H1 (cell line): ENCODE results near the gene RAET1G. TPM values are rescaled to one million over a fixed set of nuclear protein-coding genes. Genes with fewer than 3 reads are reported as not detected.
"Not testable (repeated sequence)": the region's sequence is repeated elsewhere in the genome, so short reads cannot be mapped to it uniquely, and the experiment has no call there.

Experiments
- CTCF ChIA-PET: fragments of 300-600 bp; sonication (Branson Sonifier 250); formaldehyde crosslinking; loops from one replicate; lab custom pipeline; 2021; ENCODE audit not compliant: partially characterized antibody; lab: Charles Lee
- POLR2A ChIA-PET: fragments of 300-600 bp; sonication (Branson Sonifier 250); formaldehyde crosslinking; loops from one replicate; lab custom pipeline; 2021; ENCODE audit warnings: inconsistent platforms; ENCODE audit not compliant: partially characterized antibody; lab: Charles Lee
- DNase-seq, 2 experiments: peaks; one replicate each; pipeline versions ENCODE4 v3.0.0 to v3.0.0-alpha.2; 2010 to 2022; ENCODE audit warnings: low spot score in 2 of 2, low read depth in 1 of 2, mixed read lengths in 1 of 2
- FAIRE-seq: peaks from 2 replicates; lab custom pipeline; 2011; peaks lifted over from hg19 to GRCh38; lab: Jason Lieb, UNC
- H2AFZ ChIP-seq: 2 replicates; pipeline ENCODE4 v1.8.1; 2012; ENCODE audit warnings: low read length, inconsistent platforms
- H2AK5ac ChIP-seq: 2 replicates; pipeline ENCODE4 v1.6.1; 2013; ENCODE audit warnings: low read depth, low read length
- H2BK120ac ChIP-seq: replicated peaks from 2 replicates; pipeline ENCODE3; 2013; ENCODE audit warnings: low read depth, low read length, inconsistent platforms
- H2BK12ac ChIP-seq: 2 replicates; pipeline ENCODE4 v1.6.1; 2013; ENCODE audit warnings: low read depth, low read length
- H2BK15ac ChIP-seq: 2 replicates; pipeline ENCODE4 v1.6.1; 2013; ENCODE audit warnings: low read length
- H2BK20ac ChIP-seq: 2 replicates; pipeline ENCODE4 v1.6.1; 2013; ENCODE audit warnings: low read length
- H2BK5ac ChIP-seq: 2 replicates; pipeline ENCODE4 v1.6.1; 2013; ENCODE audit warnings: low read depth, low read length
- H3K14ac ChIP-seq: 2 replicates; pipeline ENCODE4 v1.6.1; 2013; ENCODE audit warnings: inconsistent platforms; ENCODE audit not compliant: insufficient read length
- H3K18ac ChIP-seq: 2 replicates; pipeline ENCODE4 v1.6.1; 2013; ENCODE audit warnings: low read length; ENCODE audit errors: extremely low read depth
- H3K23ac ChIP-seq: 2 replicates; pipeline ENCODE4 v1.6.1; 2013; ENCODE audit warnings: inconsistent platforms; ENCODE audit not compliant: insufficient read length
- H3K23me2 ChIP-seq: 2 replicates; pipeline ENCODE4 v1.6.1; 2013; ENCODE audit warnings: low read depth, low read length
- H3K27ac ChIP-seq: 2 replicates; pipeline ENCODE4 v1.6.1; 2011; ENCODE audit warnings: low read depth, low read length, inconsistent platforms
- H3K27me3 ChIP-seq, 4 experiments: replicated peaks in 1 of 4; 1 replicate in 1 of 4; 2 replicates in 3 of 4; pipeline versions ENCODE4 v1.6.1 to v1.8.1; 2011 to 2013; ENCODE audit warnings: low read length in 3 of 4, mild to moderate bottlenecking in 3 of 4, inconsistent platforms in 2 of 4, mixed read lengths in 2 of 4, moderate library complexity in 1 of 4; ENCODE audit not compliant: control insufficient read depth in 3 of 4, insufficient read depth in 3 of 4; ENCODE audit errors: extremely low read depth in 1 of 4
- H3K36me3 ChIP-seq, 4 experiments: 2 replicates each; pipeline versions ENCODE4 v1.6.1 to v1.8.1; 2011 to 2013; ENCODE audit warnings: mild to moderate bottlenecking in 4 of 4, low read length in 3 of 4, moderate library complexity in 2 of 4, control low read depth in 1 of 4, inconsistent platforms in 1 of 4; ENCODE audit not compliant: insufficient read depth in 4 of 4, control insufficient read depth in 2 of 4
- H3K4ac ChIP-seq: replicated peaks from 2 replicates; pipeline ENCODE3; 2013; ENCODE audit warnings: low read length, low read depth, mixed read lengths, inconsistent platforms; ENCODE audit not compliant: insufficient read length
- H3K4me1 ChIP-seq, 4 experiments: replicated peaks in 1 of 4; 1 replicate in 1 of 4; 2 replicates in 3 of 4; pipeline versions ENCODE4 v1.6.1 to v1.8.1; 2011 to 2013; ENCODE audit warnings: low read length in 3 of 4, inconsistent platforms in 2 of 4, mixed read lengths in 1 of 4; ENCODE audit not compliant: insufficient read depth in 4 of 4, control insufficient read depth in 3 of 4
- H3K4me2 ChIP-seq, 2 experiments: 2 replicates each; pipeline versions ENCODE4 v1.6.1 to v1.8.1; 2011 to 2013; ENCODE audit warnings: low read depth in 2 of 2, low read length in 2 of 2, control low read depth in 1 of 2, inconsistent platforms in 1 of 2, mild to moderate bottlenecking in 1 of 2; ENCODE audit not compliant: insufficient read depth in 1 of 2
- H3K4me3 ChIP-seq, 4 experiments: fragments of 200-600, 300-600 bp in 1 of 4; sonication (generic), shearing (Covaris generic), sonication (Bioruptor Twin) in 1 of 4; 2 replicates each; pipeline versions ENCODE4 v1.5.1 to v1.8.1; 2011 to 2016; ENCODE audit warnings: low read length in 4 of 4, low read depth in 3 of 4, control low read depth in 2 of 4, inconsistent platforms in 2 of 4, mild to moderate bottlenecking in 2 of 4, mixed read lengths in 1 of 4, moderate library complexity in 1 of 4; ENCODE audit not compliant: insufficient read depth in 2 of 4; ENCODE audit errors: extremely low read depth in 1 of 4
- H3K56ac ChIP-seq: replicated peaks from 2 replicates; pipeline ENCODE3; 2013; ENCODE audit warnings: low read depth, mild to moderate bottlenecking, mixed read lengths, low read length, inconsistent platforms; ENCODE audit not compliant: insufficient read length
- H3K79me1 ChIP-seq: 2 replicates; pipeline ENCODE4 v1.6.1; 2013; ENCODE audit warnings: low read depth, low read length, control low read depth
- H3K79me2 ChIP-seq, 2 experiments: 2 replicates each; pipeline versions ENCODE4 v1.6.1 to v1.8.1; 2012 to 2013; ENCODE audit warnings: low read length in 2 of 2, mild to moderate bottlenecking in 2 of 2, inconsistent platforms in 1 of 2; ENCODE audit not compliant: insufficient read depth in 2 of 2, control insufficient read depth in 1 of 2
- H3K9ac ChIP-seq, 4 experiments: replicated peaks in 1 of 4; 1 replicate in 1 of 4; 2 replicates in 3 of 4; pipeline versions ENCODE4 v1.6.1 to v1.8.1; 2011 to 2013; ENCODE audit warnings: low read depth in 3 of 4, low read length in 3 of 4, control low read depth in 2 of 4, mild to moderate bottlenecking in 2 of 4, moderate library complexity in 2 of 4, inconsistent platforms in 1 of 4; ENCODE audit errors: extremely low read depth in 1 of 4
- H3K9me3 ChIP-seq, 2 experiments: 2 replicates each; pipeline versions ENCODE4 v1.6.1 to v1.8.1; 2012 to 2013; ENCODE audit warnings: mild to moderate bottlenecking in 2 of 2, moderate library complexity in 2 of 2, control low read depth in 1 of 2, inconsistent platforms in 1 of 2, low read depth in 1 of 2, low read length in 1 of 2, mixed read lengths in 1 of 2; ENCODE audit not compliant: insufficient read depth in 2 of 2
- H4K20me1 ChIP-seq, 2 experiments: replicated peaks in 1 of 2; 2 replicates each; pipeline versions ENCODE3 to v1.8.1; 2011 to 2013; ENCODE audit warnings: inconsistent platforms in 2 of 2, low read length in 2 of 2, mild to moderate bottlenecking in 1 of 2; ENCODE audit not compliant: insufficient read depth in 2 of 2, control insufficient read depth in 1 of 2
- H4K5ac ChIP-seq: 2 replicates; pipeline ENCODE4 v1.6.1; 2013; ENCODE audit warnings: low read length, low read depth, mixed read lengths, inconsistent platforms; ENCODE audit not compliant: insufficient read length
- H4K8ac ChIP-seq: 2 replicates; pipeline ENCODE4 v1.8.0; 2013; ENCODE audit warnings: mild to moderate bottlenecking, moderate library complexity, low read length, inconsistent platforms; ENCODE audit not compliant: insufficient read depth; ENCODE audit errors: extremely low read depth
- H4K91ac ChIP-seq: replicated peaks from 2 replicates; pipeline ENCODE3; 2013; ENCODE audit warnings: low read length, mixed read lengths, inconsistent platforms; ENCODE audit not compliant: insufficient read length
- WGBS, 2 experiments: shearing (Covaris generic) in 1 of 2; methylation state at CpG; one replicate each; pipeline versions ENCODE4 v1.1.6 to v1.1.7; 2013 to 2015; ENCODE audit warnings: low lambda C conversion rate in 2 of 2, mixed read lengths in 2 of 2, inconsistent platforms in 1 of 2, low coverage in 1 of 2, missing lambda C conversion rate in 1 of 2; ENCODE audit not compliant: insufficient replicate concordance in 2 of 2, insufficient coverage in 1 of 2, insufficient read length in 1 of 2; ENCODE audit errors: extremely low coverage in 1 of 2, missing lambda C conversion rate in 1 of 2; 5-methylcytosine and 5-hydroxymethylcytosine counted together
- polyA plus RNA-seq, 7 experiments: library from polyadenylated mRNA; depleted of rRNA in 3 of 7; stranded (reverse) in 5 of 7; unstranded in 2 of 7; fragments of >200 nt in 5 of 7; fragments of 200-250 nt in 2 of 7; gene quantifications; 1 replicate in 5 of 7; 2 replicates in 1 of 7; 4 replicates in 1 of 7; pipeline versions ENCODE4 v1.2.1 to v1.2.3, GENCODE V29; 2011 to 2013; ENCODE audit warnings: missing spikeins in 2 of 7, mixed read lengths in 2 of 7
- total RNA-seq: library from RNA; stranded (reverse); fragmentation: NEBNext Ultra II Directional; extraction: Animal tissue kit (Norgen Biotek cat#: 25700); gene quantifications from 2 replicates; pipeline ENCODE4 v1.2.1, GENCODE V29; 2021

The RAET1G gene
- total and polyA plus RNA-seq, 2 of the 8 experiments (the other 6 are each of a cell fraction or from before 2014, with no cell fraction given): 0.08 TPM; not detected in 1

DNA sequence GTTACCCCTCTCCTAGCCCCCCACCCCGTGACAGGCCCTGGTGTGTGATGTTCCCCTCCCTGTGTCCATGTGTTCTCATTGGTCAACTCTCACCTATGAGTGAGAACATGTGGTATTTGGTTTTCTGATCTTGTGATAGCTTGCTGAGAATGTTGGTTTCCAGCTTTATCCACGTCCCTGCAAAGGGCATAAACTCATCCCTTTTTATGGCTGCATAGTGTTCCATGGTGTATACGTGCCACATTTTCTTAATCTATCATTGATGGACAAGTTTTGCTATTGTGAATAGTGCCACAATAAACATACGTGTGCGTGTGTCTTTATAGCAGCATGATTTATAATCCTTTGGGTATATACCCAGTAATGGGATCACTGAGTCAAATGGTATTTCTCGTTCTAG, 31.1 kb downstream of the RAET1G start:
- H2BK120ac ChIP-seq, H2AFZ ChIP-seq, H3K79me2 ChIP-seq, H3K36me3 ChIP-seq, H3K18ac ChIP-seq, H2BK20ac ChIP-seq, H3K4me1 ChIP-seq, H2AK5ac ChIP-seq, H3K23me2 ChIP-seq, H4K5ac ChIP-seq, H4K91ac ChIP-seq, H2BK12ac ChIP-seq, H2BK5ac ChIP-seq, H3K56ac ChIP-seq, H3K4me2 ChIP-seq, H2BK15ac ChIP-seq, H3K9me3 ChIP-seq, H3K27ac ChIP-seq, H3K79me1 ChIP-seq, H3K4ac ChIP-seq, POLR2A ChIA-PET, H3K4me3 ChIP-seq, H4K8ac ChIP-seq, DNase-seq, H3K27me3 ChIP-seq, H3K9ac ChIP-seq, H3K23ac ChIP-seq, H4K20me1 ChIP-seq, H3K14ac ChIP-seq, FAIRE-seq: not testable (repeated sequence)
- WGBS, 2 experiments: 86% methylated on average over 6 of the region's 6 CpGs; no CpG with 5 or more reads in 1 of the 2 experiments
- CTCF ChIA-PET: interaction anchor here (0.6 to 1.6 kb wide), 2 partner anchors 13 to 168 kb away, joined by 3 to 4 read pairs; no protein-coding TSS in a partner anchor
